OCI-LY3 (cell line): ENCODE data around the gene ENPEP.

Source experiments
- H2AFZ ChIP-seq: fragments of 200-600, 300-600 bp; shearing (Covaris generic); 2 replicates; pipeline ENCODE4 v1.6.0; 2014; ENCODE audit warnings: antibody characterized with exemption, low read depth, low read length
- H3K27ac ChIP-seq: fragments of 200-600, 300-600 bp; sonication (generic); 2 replicates; pipeline ENCODE4 v1.5.1; 2014; ENCODE audit warnings: mild to moderate bottlenecking, low read length, moderate library complexity, mixed read lengths
- H3K27me3 ChIP-seq: fragments of 200-600, 300-600 bp; sonication (generic); 2 replicates; pipeline ENCODE4 v1.6.1; 2014; ENCODE audit warnings: low read depth, low read length, mixed read lengths
- H3K36me3 ChIP-seq: fragments of 200-600, 300-600 bp; sonication (generic); replicated peaks from 2 replicates; pipeline ENCODE3; 2014; ENCODE audit warnings: low read depth, low read length, mixed read lengths
- H3K4me1 ChIP-seq: fragments of 300-600, 200-600 bp; sonication (generic); 2 replicates; pipeline ENCODE4 v1.6.1; 2014; ENCODE audit warnings: low read length, mixed read lengths
- H3K4me2 ChIP-seq: fragments of 200-600, 300-600 bp; sonication (generic); 2 replicates; pipeline ENCODE4 v1.6.1; 2014; ENCODE audit warnings: low read length, mixed read lengths
- H3K4me3 ChIP-seq: fragments of 300-600, 200-600 bp; sonication (generic); 2 replicates; pipeline ENCODE4 v1.5.1; 2014; ENCODE audit warnings: antibody characterized with exemption, mild to moderate bottlenecking, low read length, moderate library complexity
- H3K79me2 ChIP-seq: fragments of 300-600, 200-600 bp; shearing (Covaris generic); 2 replicates; pipeline ENCODE4 v1.6.1; 2014; ENCODE audit warnings: mild to moderate bottlenecking, low read length, mixed read lengths
- H3K9ac ChIP-seq: fragments of 300-600, 200-600 bp; shearing (Covaris generic); 2 replicates; pipeline ENCODE4 v1.6.0; 2014; ENCODE audit warnings: mild to moderate bottlenecking, low read length, moderate library complexity
- H3K9me3 ChIP-seq: fragments of 200-600, 300-600 bp; shearing (Covaris generic); 2 replicates; pipeline ENCODE4 v1.6.1; 2014; ENCODE audit warnings: low read length, mixed read lengths; ENCODE audit not compliant: insufficient read depth
- H4K20me1 ChIP-seq: fragments of 200-600, 300-600 bp; sonication (generic); 2 replicates; pipeline ENCODE4 v1.6.1; 2016; ENCODE audit warnings: low read length, mixed read lengths; ENCODE audit not compliant: insufficient read depth
- CTCF ChIP-seq: fragments of 200-600, 300-600 bp; sonication (generic); IDR thresholded peaks from 2 replicates; pipeline ENCODE4 v1.5.1; 2014; ENCODE audit warnings: antibody characterized with exemption, low read length, low read depth
- EZH2phosphoT487 ChIP-seq: fragments of 200-600 bp; shearing (Covaris generic); IDR thresholded peaks from 2 replicates; pipeline ENCODE4 v1.6.1; 2018; ENCODE audit warnings: antibody characterized with exemption, mixed run types, low read depth

Gene ENPEP

GRCh38 chr4:110518889-110519490 is 43.0 kb downstream of the ENPEP start:
- Histone ChIP-seq H3K79me2 (no peaks in the 10 kb centered on the region), H3K4me2 (peak overlapping the region; percentile 2; the same call in 1 of the 2 replicates), H3K9ac (no peak overlapping the region), H2AFZ (no peak overlapping the region), H3K27me3 (peaks cover 8% of the 10 kb centered on the region), H3K4me3 (no peak overlapping the region), H3K27ac (no peak overlapping the region), H3K9me3 (no peaks in the 10 kb centered on the region), H3K4me1 (peaks cover 14% of the 10 kb centered on the region), H4K20me1 (no peaks in the 10 kb centered on the region), H3K36me3 (no peaks in the 10 kb centered on the region)
- TF ChIP-seq CTCF = peak; percentile 80
- TF ChIP-seq EZH2phosphoT487 = no peak

GRCh38 chr4:110520886-110521285 is 44.9 kb downstream of the ENPEP start:
- no peak overlapping the region for H3K4me3 ChIP-seq
- H3K9me3 ChIP-seq = no peaks in the 10 kb centered on the region
- TF ChIP-seq CTCF (no peak), EZH2phosphoT487 (no peak)
- H4K20me1 ChIP-seq = no peaks in the 10 kb centered on the region
- H3K27me3 ChIP-seq = peaks cover 8% of the 10 kb centered on the region
- no peak overlapping the region for H2AFZ ChIP-seq
- peaks cover 7% of the 10 kb centered on the region; the same call in 1 of the 2 replicates for H3K4me1 ChIP-seq
- H3K79me2 ChIP-seq = no peaks in the 10 kb centered on the region
- H3K4me2 ChIP-seq = no peak overlapping the region
- no peaks in the 10 kb centered on the region for H3K36me3 ChIP-seq
- no peak overlapping the region for H3K9ac ChIP-seq
- no peak overlapping the region for H3K27ac ChIP-seq

DNA sequence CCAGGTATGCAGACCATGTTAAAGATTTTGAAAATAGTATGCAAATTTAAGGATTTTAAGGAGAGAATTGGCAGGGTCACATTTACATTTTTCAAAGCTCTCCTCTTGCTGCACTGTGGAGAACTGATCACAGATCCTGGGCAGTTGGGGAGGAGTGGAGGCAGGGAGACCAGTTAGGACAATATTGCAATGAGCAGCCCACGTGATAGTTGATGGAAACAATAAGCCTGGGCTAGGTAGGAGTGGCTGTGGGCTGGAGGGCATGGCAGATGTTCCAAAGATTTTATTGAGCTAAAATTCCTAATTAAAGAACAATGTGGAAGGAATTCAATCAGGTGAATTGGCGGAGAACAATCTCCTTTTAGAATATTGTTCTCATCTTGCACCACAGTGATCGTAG is 50.6 kb downstream of the ENPEP start:
- H3K9me3 ChIP-seq = no peaks in the 10 kb centered on the region

GRCh38 chr4:110527156-110527555 is 51.2 kb downstream of the ENPEP start:
- Histone ChIP-seq H3K9me3 (no peaks in the 10 kb centered on the region), H3K27ac (no peak overlapping the region), H2AFZ (no peak overlapping the region), H3K9ac (no peak overlapping the region), H3K4me2 (no peak overlapping the region), H4K20me1 (no peaks in the 10 kb centered on the region), H3K27me3 (no peaks in the 10 kb centered on the region; the same call in 1 of the 2 replicates), H3K79me2 (no peaks in the 10 kb centered on the region), H3K4me3 (no peak overlapping the region), H3K4me1 (no peaks in the 10 kb centered on the region), H3K36me3 (no peaks in the 10 kb centered on the region)
- TF ChIP-seq EZH2phosphoT487 (no peak), CTCF (no peak)

More for the DNA sequence above, 50.6 kb downstream of the ENPEP start:
- Histone ChIP-seq H3K4me1 (no peaks in the 10 kb centered on the region), H3K79me2 (no peaks in the 10 kb centered on the region), H3K27ac (no peak overlapping the region), H2AFZ (no peak overlapping the region), H3K4me2 (no peak overlapping the region), H3K4me3 (no peak overlapping the region), H3K27me3 (no peaks in the 10 kb centered on the region; the same call in 1 of the 2 replicates), H3K36me3 (no peaks in the 10 kb centered on the region), H4K20me1 (no peaks in the 10 kb centered on the region), H3K9ac (no peak overlapping the region)
- no peak for TF ChIP-seq CTCF
- no peak for TF ChIP-seq EZH2phosphoT487
